Measurements from ENCODE around the gene IL6. TPM values are rescaled to one million over a fixed set of nuclear protein-coding genes. Genes with fewer than 3 reads are reported as not detected.

The IL6 gene
- total RNA-seq, 1 experiment from 2014 or later: 0.52 TPM

GRCh38 chr7:22730921-22731654 lies 4.1 kb downstream of the IL6 start:
- no peaks in the 10 kb centered on the region; the same call in none of the 2 replicates for H3K27me3 Mint-ChIP-seq (ENCODE audit: low read depth)
- no peak overlapping the region for H3K4me3 Mint-ChIP-seq
- no peaks in the 10 kb centered on the region for H3K36me3 Mint-ChIP-seq
- TF ChIP-seq MAX (CRISPR knock-in tag; IDR thresholded peaks at IDR 0.05) (no peak), FOXK1 (CRISPR knock-in tag; IDR thresholded peaks at IDR 0.05) (no peak), ETV6 (CRISPR knock-in tag; IDR thresholded peaks at IDR 0.05) (no peak), SMAD4 (CRISPR knock-in tag; IDR thresholded peaks at IDR 0.05) (no peak), FOXP1 (CRISPR knock-in tag; IDR thresholded peaks at IDR 0.05; ENCODE audit: borderline replicate concordance) (no peak), ZBTB21 (CRISPR knock-in tag; IDR thresholded peaks at IDR 0.05; ENCODE audit: borderline replicate concordance) (no peak), CTCF (IDR thresholded peaks at IDR 0.05) (no peak), NFYB (CRISPR knock-in tag; conservative IDR thresholded peaks at IDR 0.05; ENCODE audit: low read depth) (no peak), CREB1 (CRISPR knock-in tag; IDR thresholded peaks at IDR 0.05) (no peak), AR (CRISPR knock-in tag; IDR thresholded peaks at IDR 0.05) (no peak), RORB (CRISPR knock-in tag; IDR thresholded peaks at IDR 0.05) (no peak)
- ATAC-seq (no peak), DNase-seq (ENCODE audit: low spot score) (no peak)
- POLR2A ChIA-PET: no interaction called here
- no peak overlapping the region for H3K27ac Mint-ChIP-seq
- no peaks in the 10 kb centered on the region for H3K9me3 Mint-ChIP-seq
- H3K4me1 Mint-ChIP-seq: peaks cover 20% of the 10 kb centered on the region
- CTCF ChIA-PET: interaction anchor here (2.6 kb wide), 1 partner anchor 171 kb away, joined by 33 read pairs; no protein-coding TSS in a partner anchor

- H3K27me3 Mint-ChIP-seq (ENCODE audit: low read depth): no peaks in the 10 kb centered on the region; the same call in 1 of the 2 replicates
- ChIA-PET POLR2A (no interaction called here), CTCF (interaction anchor here (1.1 to 2.6 kb wide), 2 partner anchors 51 to 171 kb away, joined by 3 to 33 read pairs; no protein-coding TSS in a partner anchor)
- DNase-seq (ENCODE audit: low spot score) (no peak), ATAC-seq (no peak)
- no peak for TF ChIP-seq ZNF281 (CRISPR knock-in tag; IDR thresholded peaks at IDR 0.05)
- peaks cover 4% of the 10 kb centered on the region for H3K9me3 Mint-ChIP-seq
- H3K4me1 Mint-ChIP-seq: peaks cover 14% of the 10 kb centered on the region
- H3K27ac Mint-ChIP-seq: no peak overlapping the region
- H3K4me3 Mint-ChIP-seq: no peak overlapping the region
- H3K36me3 Mint-ChIP-seq: 0 out of 2 replicates have a peak, but pooled peaks cover 2% of the 10 kb centered on the region
Measured at GRCh38 chr7:22731766-22732165, 4.8 kb downstream of the IL6 start.

- ATAC-seq: peak; percentile 70
- ChIA-PET CTCF (interaction anchor here (1.0 to 2.6 kb wide), 3 partner anchors 50 to 322 kb away, joined by 3 to 33 read pairs (median 3); no protein-coding TSS in a partner anchor), POLR2A (interaction anchor here (0.5 kb wide), 1 partner anchor 170 kb away, joined by 4 read pairs; no protein-coding TSS in a partner anchor)
- H3K27me3 Mint-ChIP-seq (ENCODE audit: low read depth): no peaks in the 10 kb centered on the region; the same call in 1 of the 2 replicates
- H3K36me3 Mint-ChIP-seq: 0 out of 2 replicates have a peak, but pooled peaks cover 7% of the 10 kb centered on the region
- no peak overlapping the region for H3K27ac Mint-ChIP-seq
- no peak overlapping the region for H3K4me3 Mint-ChIP-seq
- DNase-seq (ENCODE audit: low spot score): no peak
- H3K4me1 Mint-ChIP-seq: peaks cover 6% of the 10 kb centered on the region; the same call in 1 of the 2 replicates
- H3K9me3 Mint-ChIP-seq: peaks cover 12% of the 10 kb centered on the region
- TF ChIP-seq ZMAT4 (CRISPR knock-in tag; IDR thresholded peaks at IDR 0.05): no peak
- TF ChIP-seq MLX (CRISPR knock-in tag; IDR thresholded peaks at IDR 0.05): no peak
- no peak for TF ChIP-seq ESRRA (CRISPR knock-in tag; IDR thresholded peaks at IDR 0.05; ENCODE audit: borderline replicate concordance)
- no peak for TF ChIP-seq ELF4 (CRISPR knock-in tag; IDR thresholded peaks at IDR 0.05; ENCODE audit: low read depth)
- no peak for TF ChIP-seq ATF1 (CRISPR knock-in tag; IDR thresholded peaks at IDR 0.05)
- no peak for TF ChIP-seq HMGXB4 (CRISPR knock-in tag; IDR thresholded peaks at IDR 0.05)
- no peak for TF ChIP-seq ZNF121 (CRISPR knock-in tag; IDR thresholded peaks at IDR 0.05)
Measured at GRCh38 chr7:22732556-22733126, 5.6 kb downstream of the IL6 start.

Data from WTC11 (cell line).